Suppressor macrophage treated with lipopolysaccharide for 1 hour (primary cell): Measurements from ENCODE around the gene PKDCC.

ENCODE experiments used
- DNase-seq, 3 donors: peaks; one replicate each; pipeline ENCODE4 v3.0.0-alpha.2; 2020 to 2022

The PKDCC gene

DNA sequence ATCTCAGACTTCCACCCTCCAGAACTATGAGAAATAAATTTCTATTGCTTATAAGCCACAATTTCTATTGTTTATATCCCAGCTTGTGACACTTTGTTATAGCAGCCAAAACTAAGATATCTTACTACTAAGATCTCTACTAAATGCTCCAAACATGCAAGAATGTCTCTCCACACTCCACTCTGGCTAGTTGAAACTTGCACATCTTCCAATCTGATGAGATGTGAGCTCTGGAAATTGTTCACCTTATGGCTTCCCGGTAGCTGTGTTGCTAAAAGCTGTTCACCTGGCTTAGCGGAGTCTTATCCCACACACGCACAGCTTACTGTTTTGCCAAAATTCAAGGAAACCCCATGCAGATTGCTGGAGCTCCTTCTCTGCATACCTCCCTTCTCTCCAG, 43.9 kb downstream of the PKDCC start:
- DNase-seq: no peak

DNA sequence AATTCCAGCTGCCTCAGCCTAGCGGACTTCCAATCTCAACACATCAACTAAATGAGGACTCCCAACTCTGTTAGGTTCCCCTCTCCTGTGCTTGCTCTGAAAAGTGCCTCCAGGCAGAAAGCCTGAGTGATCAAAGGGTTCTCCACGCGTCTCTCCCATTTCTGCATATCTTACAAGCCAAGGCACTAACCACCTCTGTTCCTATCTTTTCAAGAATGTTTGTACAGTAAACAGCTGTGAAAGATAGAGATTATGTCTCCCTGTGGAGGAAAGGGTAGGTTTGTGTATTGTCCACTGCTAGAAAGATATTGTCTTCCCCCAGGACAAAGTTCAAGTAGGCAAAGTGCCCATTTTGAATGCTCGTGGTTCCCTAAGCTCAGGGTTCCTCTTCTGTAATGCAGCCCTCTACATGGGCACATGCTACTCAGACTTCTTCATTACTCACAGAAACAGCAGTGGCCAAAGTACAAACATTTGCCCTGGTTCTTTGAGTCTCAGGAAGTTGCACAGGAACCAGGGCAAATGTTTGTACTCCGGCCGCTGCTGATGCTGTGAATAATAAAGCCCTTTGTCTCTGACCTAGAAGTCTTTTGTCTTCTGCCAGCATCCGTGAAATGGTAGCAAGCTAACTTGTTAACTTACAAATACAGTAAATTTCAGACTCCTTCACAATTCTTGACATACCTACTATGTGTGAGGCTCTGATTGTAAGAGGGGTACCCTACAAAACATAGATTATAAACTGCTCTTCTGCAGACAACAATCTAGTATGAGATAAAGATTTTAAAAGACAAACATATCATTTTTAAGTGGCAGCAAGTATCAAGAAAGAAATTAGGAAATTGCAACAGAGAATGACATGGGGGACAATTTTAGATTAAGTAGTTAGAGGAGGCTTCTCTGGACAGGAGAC, 44.5 kb downstream of the PKDCC start:
- peak; percentile 71 to 84 (median 82) for DNase-seq

DNA sequence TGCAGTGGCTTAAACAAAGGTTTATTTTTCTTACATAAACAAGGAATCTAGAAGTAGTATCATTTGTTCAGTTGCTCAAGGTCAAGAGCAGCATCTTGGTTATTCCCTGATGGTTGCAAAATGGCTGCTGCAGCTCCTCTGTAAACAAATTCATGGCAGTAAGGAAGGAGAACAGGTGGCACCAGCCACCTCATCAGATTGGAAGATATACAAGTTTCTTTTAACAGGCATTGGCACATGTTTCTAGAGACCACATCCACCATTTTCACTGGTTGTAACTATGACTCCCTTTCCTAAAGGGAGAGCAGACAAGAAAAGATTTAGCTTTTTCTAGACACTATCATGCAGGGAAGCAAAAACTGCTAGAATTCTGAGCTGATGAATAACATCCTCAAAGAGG, 46.3 kb downstream of the PKDCC start:
- DNase-seq: no peak

DNA sequence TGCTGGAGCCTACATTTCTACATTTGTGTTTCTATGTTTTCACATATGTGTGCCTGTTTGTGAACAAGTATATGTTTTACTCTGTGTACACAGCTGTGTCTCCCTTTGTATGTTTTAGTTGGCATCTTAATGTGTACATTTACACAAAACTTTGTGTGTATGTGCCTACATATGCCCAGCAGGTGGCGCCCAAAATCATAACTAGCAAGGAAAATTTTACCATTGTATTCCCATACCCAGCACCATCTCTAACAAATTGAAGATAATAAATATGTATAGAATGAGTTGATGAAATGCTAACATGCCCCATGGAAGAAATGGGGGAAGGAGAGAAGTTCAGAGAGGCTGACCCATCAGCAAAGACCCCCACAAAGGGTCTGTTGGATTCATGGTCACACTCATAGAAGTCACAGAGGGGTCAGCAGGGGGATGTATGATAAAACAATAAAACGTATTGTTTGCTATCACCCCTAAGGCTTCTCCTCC, 48.1 kb downstream of the PKDCC start:
- DNase-seq: peak; percentile 87 to 93 (median 91)

DNA sequence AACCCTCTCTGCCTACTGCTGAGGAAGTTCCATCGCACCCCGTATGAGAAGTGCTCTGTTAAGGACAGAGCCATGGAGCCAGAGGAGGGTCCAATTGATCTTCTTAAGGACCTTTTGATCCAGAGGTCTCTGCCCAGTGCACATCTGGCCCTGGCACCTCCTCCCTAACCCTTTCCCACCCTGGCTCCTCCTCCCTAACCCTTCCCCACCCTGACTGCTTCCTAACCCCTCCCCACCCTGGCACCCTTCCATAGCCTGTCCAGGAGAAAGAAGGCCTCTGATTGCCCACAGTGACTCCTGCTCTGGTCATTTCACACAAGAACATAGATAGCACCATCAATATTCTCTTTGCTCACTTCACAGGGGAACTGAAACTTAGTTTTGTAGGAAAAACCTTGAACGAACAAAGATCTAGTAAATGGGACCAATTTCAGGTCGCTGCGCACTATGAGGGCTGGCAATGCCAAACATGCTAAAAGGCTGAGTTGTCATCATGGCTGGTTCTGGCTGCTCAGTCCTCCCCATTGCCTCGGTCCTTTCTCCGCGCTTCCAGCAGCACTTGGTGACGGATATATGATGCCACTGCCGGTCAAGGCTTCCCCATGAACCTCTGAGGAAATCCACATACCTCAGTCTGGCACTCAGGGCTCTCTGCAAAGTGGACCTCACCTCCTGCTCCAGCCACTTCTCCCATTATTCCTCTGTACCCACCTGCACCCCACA, 49.2 kb downstream of the PKDCC start:
- peak in 2 of 3 donors; percentile 29 to 51 for DNase-seq

DNA sequence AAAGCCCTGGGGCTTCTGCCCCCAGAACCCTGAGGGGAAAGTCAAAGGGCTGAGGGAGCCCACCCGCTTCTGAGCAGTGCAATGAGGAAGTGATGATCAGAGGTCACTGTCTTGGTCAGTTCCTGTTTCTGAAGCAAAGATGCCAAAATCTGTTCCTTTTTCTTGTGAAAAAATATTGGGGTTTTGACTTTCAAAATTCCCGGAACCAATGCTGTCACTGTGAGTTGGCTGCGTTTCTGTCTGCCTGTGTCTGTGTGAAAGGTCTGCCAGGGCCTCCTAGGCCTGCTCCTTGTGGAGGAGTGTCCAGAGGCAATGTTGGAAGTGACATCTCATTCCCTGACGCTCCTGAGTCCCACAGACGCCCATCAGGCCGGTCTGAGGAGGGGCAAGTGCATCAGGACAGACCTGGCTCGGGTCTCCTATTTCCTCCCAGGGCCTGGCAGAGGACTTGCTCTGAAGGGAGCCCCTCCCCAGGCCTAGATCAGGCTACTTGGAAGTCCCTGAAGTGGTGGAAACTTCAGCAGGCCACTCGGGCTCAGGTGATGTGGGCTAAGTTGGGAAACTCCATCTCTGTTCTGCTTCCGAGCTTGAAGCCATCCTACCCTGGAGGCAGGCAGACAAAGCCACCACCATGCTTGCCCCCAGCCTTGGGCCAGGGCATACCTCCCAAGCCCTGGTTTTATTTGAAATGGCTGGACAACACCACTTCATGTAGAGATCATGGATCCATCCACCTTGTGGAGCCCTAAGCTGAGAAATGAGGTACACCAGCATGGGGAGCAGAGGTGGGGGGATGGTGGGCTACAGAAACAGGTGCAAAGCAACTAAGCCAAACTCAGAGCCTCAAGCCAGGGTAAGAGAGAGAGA, 51.0 kb downstream of the PKDCC start:
- peak; percentile 88 to 98 (median 96) for DNase-seq

DNA sequence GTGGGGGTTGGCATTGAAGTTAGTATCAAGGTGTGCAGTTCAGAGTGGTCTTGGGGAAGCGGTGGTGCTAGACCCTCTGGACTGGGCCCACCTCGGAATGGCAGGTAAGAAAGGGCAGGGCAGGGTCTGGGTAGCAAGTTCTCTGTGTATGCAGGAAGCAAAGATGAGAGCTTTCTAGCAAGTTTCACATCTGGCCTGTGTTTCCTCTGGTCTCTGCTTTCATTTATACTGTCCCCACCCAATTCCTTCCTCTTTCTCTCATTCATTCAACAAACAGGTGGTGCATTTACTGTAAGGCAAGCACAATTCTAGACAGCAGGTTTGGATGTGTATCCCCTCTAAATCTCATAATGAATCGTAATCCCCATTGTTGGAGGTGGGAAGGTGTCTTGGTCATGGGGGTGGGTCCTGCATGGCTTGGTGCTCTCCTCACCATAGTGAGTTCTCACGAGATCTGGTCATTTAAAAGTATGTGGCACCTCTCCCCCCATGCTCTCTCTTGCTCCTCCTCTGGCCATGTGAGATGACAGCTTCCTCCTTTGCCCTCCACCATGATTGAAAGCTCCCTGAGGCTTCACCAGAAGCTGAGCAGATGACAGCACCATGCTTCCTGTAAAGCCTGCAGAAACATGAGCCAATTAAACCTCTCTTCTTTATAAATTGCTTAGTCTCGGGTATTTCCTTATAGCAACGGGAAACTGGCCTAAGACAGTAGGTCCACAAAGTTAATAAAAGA, 51.8 kb downstream of the PKDCC start:
- peak in 1 of 3 donors; percentile 39 for DNase-seq

DNA sequence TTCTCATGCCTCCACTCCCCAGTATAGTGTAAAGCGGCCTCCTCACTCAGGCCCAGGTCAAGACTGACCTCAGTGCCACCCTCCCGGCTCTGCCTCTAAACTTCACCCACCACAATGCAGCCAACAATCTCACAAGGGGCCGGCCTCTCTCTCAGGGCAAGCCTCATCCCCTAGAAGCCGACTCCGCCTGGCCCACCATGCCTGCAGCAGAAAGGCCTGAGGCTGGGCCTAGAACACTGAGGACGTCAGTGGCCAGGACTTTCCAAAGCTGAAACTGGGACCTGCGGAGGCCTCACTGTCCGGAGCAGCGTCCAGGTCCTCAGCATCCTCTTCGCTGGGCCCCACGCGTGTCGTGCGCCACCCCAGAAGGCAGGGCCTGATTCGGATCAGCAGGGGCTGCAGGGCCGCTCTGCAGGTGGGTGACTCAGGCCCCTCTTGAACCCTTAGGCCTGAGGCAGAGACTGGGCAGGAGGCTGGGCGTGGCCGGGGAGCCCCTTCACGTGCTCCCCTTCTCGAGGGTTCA, 52.9 kb downstream of the PKDCC start:
- no peak for DNase-seq

DNA sequence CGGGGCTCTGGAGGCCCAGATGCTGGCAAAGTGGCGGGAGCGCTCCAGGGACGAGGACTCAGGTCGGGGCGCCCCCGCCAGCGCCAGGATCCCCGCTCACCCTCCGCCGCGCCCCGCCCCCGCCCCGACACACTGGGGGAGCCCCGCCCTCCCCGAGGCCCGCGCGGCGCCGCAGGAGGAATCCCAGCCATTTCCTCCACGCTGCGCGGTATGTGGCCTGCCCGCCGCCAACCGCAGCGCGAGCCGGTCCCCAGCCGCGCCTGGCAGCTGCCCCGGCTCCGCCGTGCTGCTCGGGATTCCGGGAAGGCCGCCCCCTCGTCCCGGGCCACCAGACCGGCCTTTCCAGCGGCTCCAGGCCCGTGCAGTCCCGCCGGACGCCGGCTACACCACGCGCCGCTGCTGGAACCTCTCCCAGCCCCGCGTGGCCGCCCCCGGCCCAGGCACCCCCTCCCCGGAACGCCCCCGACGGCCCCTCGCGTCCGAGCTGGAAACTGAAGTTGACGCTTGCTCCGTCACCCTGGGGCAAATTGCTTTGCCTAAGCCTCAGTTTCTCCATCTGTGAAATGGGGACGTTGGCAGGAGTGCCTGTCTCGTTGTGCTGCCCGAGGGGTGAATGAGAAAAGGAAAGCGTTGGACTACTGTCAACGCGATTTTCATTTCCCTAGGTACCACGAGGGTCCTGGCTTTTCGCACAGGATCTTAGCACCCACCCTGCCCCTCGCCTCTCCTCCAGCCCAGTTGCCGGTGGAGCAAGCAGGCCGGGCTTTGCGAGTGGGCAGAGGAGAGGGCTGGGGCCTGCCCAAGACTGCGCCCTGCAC, 53.6 kb downstream of the PKDCC start:
- DNase-seq: peak; percentile 48 to 75 (median 53)

DNA sequence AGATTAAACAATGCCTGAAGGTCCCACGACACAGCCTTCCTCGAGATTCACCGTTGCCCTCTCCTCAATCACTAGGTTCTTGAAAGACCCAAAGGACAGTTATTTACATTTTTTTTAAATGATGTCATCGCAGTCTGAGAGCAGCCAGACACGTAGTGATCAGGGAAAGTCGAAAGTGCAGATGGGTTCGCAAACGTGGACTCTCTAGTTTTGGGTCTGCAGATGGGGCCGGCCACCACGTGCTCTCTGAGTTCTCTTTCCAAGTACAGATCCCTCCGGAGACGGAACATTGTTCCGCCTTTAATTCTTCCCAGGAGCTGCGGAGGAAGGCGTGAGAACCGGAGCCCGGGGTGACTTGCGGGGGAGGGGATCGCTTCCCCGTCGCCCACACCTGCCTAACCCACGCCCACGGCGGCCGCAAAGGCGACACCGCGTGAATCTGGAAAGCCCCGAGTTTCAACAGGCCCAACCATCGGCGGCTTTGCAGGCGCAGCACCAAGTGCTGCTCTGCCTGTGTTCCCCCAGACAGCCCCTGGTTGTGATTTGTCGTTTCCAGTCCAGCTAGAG, 54.3 kb downstream of the PKDCC start:
- DNase-seq: peak; percentile 92 to 97 (median 97)

DNA sequence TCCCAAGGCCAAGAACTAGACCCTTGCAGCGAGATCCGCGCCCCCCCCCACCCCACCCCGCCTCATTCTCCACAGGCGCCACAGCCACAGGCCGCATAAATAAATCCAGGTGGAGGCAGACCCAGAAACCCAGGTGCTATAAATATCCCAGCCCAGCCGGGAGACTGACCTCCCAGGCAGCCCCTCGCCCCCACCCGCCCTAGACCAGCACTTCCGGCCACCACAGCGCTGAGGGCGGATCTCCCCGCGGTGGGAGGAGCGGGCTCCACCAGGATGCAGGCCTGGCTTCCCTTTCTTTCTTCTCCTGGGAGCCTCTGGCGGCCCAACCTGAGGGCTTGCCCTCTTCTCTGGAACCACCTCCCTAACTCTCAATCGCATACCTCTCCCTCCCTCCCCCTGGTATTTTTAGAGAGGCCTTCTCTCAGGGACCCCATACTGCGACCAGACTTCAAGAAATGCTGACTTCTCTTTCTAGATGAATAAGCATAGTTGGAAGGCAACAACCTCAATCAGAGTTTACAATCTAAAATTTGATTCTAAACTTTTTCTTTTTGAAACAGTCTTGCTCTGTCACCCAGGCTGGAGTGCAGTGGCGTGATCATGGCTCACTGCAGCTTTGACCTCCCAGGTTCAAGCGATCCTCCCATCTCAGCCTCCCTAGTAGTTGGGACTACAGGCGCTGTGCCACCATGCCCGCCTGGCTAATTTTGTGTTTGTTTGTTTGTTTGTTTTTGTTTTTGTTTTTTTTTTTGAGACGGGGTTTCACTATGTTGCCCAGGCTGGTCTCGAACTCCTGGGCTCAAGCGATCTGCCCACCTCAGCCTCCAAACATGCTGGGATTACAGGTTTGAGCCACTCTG, 55.0 kb downstream of the PKDCC start:
- DNase-seq: peak in 2 of 3 donors; percentile 48 to 74

DNA sequence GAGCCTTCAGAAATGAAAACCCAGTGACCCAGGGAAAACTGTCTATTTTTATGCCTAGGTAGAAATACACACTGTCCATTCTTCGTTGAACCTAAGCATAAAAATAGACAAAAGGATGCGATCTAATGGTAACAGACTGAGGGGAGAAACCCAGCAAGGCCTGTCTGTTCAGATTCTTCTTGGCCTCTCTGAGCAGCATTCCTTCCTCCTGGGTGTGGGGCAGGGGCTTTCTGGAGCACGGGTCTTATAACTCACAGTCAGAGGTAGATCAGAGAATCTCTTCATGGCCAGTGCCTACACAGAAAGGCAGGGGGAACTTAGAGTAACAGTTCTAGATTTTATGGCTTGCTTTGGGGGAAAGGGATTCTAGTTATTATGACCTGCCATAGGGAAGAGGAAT, 56.0 kb downstream of the PKDCC start:
- no peak for DNase-seq

DNA sequence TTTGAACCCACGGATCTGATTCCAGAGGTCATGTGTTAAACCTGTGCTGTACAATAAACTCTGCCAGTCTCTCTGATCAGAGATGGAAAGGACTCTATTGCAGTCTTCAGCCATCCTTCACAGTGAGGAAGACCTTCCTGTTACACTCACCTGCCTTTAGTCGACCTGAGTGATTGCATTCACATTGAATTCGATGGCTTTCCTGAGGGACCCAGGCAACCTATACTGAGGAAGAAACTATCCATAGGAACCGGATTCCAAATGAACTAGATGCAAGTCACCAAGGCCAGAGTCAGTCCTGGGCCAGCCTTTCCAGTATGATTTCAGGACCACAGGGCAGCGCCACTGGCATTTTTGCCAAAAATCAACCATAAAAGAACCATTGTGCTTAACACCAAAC, 56.8 kb downstream of the PKDCC start:
- no peak for DNase-seq

DNA sequence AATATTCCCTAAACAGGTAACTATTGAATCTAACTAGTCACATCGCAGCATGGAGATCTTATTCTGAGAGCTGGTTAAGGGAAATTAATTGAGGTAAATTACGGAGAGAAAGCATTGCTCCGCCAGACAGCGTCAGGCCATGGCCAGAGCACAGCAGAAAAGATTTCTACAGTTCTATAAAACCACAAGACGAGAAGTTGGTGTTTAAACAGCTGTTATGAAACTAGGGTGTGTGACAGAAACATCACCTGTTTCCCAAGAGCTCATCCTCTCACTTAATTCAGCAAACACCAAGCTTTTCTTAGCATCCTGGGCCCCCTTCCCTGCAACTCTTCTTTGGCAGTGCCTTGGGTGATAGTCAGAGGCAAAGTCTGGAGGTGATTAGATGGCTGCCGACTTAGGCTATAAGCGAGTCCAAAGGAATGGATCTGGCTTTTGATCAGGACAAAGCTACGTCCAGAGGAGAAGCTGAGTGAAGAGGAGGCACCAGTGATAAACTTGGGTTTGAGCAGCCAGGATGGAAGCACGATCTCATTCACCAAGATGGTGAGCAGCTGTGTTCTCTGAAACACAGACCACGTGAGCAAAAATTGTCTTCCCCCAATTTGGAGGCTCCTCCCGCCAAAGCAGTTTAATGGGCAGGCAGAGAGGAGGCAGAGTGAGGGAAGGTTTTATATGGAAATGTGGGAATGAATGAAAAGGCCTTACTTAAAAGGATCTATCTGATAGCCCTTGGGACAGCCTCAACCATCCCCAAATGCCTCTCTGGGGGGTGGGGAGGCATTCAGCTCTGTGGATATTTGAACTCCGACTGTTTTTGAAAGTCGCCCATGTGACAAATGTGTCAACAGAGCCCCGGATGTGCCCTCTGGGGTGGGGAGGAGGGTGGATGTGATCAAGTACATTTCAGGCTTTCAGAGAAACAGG, 57.8 kb downstream of the PKDCC start:
- DNase-seq: peak; percentile 78 to 81 (median 79)

DNA sequence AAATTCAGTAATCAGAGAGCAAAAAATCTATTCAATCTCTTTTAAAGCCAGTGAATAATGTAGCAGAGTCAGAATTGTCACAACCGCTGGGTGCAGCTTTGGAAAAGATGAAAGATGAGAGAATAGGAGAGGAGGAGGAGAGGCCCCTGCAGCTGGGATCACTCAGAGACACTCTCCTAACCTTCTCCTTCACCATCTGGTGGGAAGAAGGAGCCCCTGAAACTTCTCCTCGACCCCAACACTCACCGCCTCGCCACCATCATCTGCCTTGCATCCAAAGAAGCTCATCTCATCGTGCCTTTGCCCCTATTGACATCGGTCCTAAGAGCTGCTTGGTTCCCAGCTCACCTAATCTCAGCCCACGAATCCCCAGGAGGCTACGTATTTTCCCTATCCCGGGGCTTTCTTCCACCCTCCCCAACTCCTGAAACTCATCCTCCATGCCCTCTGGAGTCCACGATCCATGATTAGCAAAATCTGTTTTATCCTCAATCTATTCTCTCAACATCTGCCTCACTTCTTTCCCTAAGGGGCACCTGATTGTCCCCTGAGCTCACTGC, 58.5 kb downstream of the PKDCC start:
- no peak for DNase-seq

DNA sequence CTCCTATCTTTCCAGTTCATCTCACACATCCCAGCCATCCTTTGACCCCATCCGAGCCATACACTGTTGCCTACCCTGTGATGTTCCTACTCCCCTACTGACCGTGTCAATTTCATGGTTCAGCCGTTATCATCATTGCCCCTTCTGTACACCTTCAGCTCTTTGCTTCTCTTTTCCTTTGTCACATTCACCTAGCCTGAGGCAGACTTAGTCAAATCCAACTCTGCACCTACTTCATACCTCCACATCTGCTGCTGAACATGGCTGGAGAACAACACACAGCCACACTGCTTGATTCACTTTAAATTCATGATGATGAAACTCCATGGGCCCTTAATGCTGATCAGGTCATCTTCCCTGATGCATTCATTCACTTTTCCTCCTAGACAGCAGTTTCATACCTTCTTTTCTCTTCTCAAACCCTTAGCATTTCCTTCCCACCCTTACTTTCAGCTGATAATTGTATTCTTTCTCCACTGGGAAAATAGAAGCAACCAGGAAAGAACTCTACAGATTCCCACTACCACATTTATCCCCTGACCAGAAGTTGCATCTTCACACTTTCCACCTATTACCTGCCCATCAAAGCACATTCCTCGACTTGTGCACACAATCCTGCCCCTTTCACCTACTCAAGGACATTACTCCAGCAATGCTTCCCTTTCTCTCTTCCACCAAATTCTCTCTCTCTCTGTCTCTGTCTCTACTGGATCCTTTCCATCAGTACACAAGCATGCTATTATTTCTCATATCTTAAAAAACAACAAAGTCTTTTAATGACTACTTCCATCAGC, 59.6 kb downstream of the PKDCC start:
- DNase-seq: no peak
